ENCODE data around the gene LLGL2. TPM values are rescaled to one million over a fixed set of nuclear protein-coding genes. Genes with fewer than 3 reads are reported as not detected.

LLGL2 gene
- total RNA-seq, 1 donor from 2014 or later = 44.5 TPM

DNA sequence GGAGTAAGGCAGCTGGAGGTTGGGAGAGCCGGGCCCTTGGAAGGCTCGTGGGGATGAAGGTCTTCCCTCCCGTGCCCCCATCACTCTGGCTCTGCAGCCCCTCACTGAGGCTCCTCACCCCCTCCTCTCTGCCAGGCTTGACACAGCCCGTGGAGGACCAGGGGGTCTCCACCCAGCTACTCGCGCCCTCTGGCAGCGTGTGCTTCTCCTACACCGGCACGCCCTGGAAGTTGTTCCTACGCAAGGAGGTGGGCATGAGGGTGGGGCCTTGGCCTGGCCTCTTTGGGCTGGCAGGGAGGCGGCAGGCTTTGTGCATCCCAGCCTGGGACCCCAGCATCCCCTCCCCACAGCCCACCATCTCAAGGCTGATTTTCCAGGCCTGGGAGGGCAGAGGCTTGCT is 92.2 kb downstream of the LLGL2 start:
- no peaks in the 10 kb centered on the region for H3K27me3 ChIP-seq (ENCODE audit: control insufficient read depth, insufficient read depth, low read length)
- TF ChIP-seq, protein P1, sequence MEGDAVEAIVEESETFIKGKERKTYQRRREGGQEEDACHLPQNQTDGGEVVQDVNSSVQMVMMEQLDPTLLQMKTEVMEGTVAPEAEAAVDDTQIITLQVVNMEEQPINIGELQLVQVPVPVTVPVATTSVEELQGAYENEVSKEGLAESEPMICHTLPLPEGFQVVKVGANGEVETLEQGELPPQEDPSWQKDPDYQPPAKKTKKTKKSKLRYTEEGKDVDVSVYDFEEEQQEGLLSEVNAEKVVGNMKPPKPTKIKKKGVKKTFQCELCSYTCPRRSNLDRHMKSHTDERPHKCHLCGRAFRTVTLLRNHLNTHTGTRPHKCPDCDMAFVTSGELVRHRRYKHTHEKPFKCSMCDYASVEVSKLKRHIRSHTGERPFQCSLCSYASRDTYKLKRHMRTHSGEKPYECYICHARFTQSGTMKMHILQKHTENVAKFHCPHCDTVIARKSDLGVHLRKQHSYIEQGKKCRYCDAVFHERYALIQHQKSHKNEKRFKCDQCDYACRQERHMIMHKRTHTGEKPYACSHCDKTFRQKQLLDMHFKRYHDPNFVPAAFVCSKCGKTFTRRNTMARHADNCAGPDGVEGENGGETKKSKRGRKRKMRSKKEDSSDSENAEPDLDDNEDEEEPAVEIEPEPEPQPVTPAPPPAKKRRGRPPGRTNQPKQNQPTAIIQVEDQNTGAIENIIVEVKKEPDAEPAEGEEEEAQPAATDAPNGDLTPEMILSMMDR (IDR thresholded peaks at IDR 0.05; ENCODE audit: insufficient read depth, low read length, severe bottlenecking) = no peak
- no peaks in the 10 kb centered on the region for H3K36me3 ChIP-seq (ENCODE audit: control insufficient read depth, insufficient read depth, low read length)
- DNase-seq (ENCODE audit: low read depth) (no peak), FAIRE-seq (no peak)
- no peak overlapping the region for H3K4me3 ChIP-seq (ENCODE audit: low read depth, low read length)

- Histone ChIP-seq H3K4me3 (ENCODE audit: low read depth, low read length) (no peak overlapping the region), H3K36me3 (ENCODE audit: control insufficient read depth, insufficient read depth, low read length) (no peaks in the 10 kb centered on the region), H3K27me3 (ENCODE audit: control insufficient read depth, insufficient read depth, low read length) (no peaks in the 10 kb centered on the region)
- FAIRE-seq = no peak
- TF ChIP-seq, protein P1 (IDR thresholded peaks at IDR 0.05; ENCODE audit: insufficient read depth, low read length, severe bottlenecking) = peak; percentile 58
- peak; percentile 10 for DNase-seq (ENCODE audit: low read depth)
These were observed 94.3 kb downstream of the LLGL2 start for GRCh38 chr17:75619506-75620431.

DNA sequence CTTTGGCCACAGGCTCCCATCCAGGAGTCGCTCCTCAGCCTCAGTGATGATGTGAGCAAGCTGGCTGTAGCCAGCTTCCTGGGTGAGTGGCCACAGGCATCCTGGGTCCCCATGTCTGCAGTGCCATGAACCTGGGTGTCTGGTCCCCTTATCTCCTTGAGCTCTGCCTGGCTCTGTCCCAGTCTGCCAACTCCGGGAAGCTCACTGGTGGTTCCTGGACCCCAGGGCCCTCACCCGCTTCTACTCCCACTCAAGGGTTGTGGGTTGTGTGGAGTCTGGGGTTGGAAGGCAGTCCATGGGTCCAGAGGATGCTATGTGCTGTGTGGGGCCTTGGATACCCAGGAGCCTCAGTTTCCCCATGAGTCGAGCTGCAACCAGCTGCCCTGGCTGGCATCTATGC is 96.0 kb downstream of the LLGL2 start:
- no peak for FAIRE-seq
- Histone ChIP-seq H3K27me3 (ENCODE audit: control insufficient read depth, insufficient read depth, low read length) (no peaks in the 10 kb centered on the region), H3K4me3 (ENCODE audit: low read depth, low read length) (no peak overlapping the region), H3K36me3 (ENCODE audit: control insufficient read depth, insufficient read depth, low read length) (no peaks in the 10 kb centered on the region)
- no peak for DNase-seq (ENCODE audit: low read depth)
- TF ChIP-seq, protein P1 (IDR thresholded peaks at IDR 0.05; ENCODE audit: insufficient read depth, low read length, severe bottlenecking) = no peak

GRCh38 chr17:75622076-75622475 is 96.6 kb downstream of the LLGL2 start:
- DNase-seq (ENCODE audit: low read depth) (no peak), FAIRE-seq (peak; percentile 18)
- TF ChIP-seq, protein P1 (IDR thresholded peaks at IDR 0.05; ENCODE audit: insufficient read depth, low read length, severe bottlenecking) = no peak
- H3K36me3 ChIP-seq (ENCODE audit: control insufficient read depth, insufficient read depth, low read length) = no peaks in the 10 kb centered on the region
- no peak overlapping the region for H3K4me3 ChIP-seq (ENCODE audit: low read depth, low read length)
- no peaks in the 10 kb centered on the region for H3K27me3 ChIP-seq (ENCODE audit: control insufficient read depth, insufficient read depth, low read length)

- TF ChIP-seq, protein P1 (IDR thresholded peaks at IDR 0.05; ENCODE audit: insufficient read depth, low read length, severe bottlenecking) = no peak
- H3K4me3 ChIP-seq (ENCODE audit: low read depth, low read length) = no peak overlapping the region
- no peak for DNase-seq (ENCODE audit: low read depth)
- H3K36me3 ChIP-seq (ENCODE audit: control insufficient read depth, insufficient read depth, low read length) = no peaks in the 10 kb centered on the region
- H3K27me3 ChIP-seq (ENCODE audit: control insufficient read depth, insufficient read depth, low read length) = no peaks in the 10 kb centered on the region
- no peak for FAIRE-seq
These were observed 97.3 kb downstream of the LLGL2 start for GRCh38 chr17:75622771-75623273.
